Left ventricle myocardium superior (tissue), 1 donor: Measurements from ENCODE around the gene IFT57. TPM values are rescaled to one million over a fixed set of nuclear protein-coding genes. Genes with fewer than 3 reads are reported as not detected.

Experiments
- ATAC-seq: fragments of 200-7000 bp; cut with Tn5 transposase; one replicate; pipeline ENCODE4 v1.9.1; 2020; ENCODE audit warnings: mild to moderate bottlenecking, moderate library complexity
- DNase-seq: peaks from one replicate; pipeline ENCODE4 v3.0.0-alpha.2; 2020
- intact Hi-C: fragments of 100-400 bp; cut with micrococcal nuclease; formaldehyde crosslinking; loops from one replicate; pipeline ENCODE4 v1.11.0; 2022
- total RNA-seq: library from RNA; stranded (reverse); fragmentation: NEBNext Ultra II Directional; extraction: Animal tissue kit (Norgen Biotek cat#: 25700); gene quantifications from one replicate; pipeline ENCODE4 v1.2.1, GENCODE V29; 2021
- donor health status: DM: no; HTN: yes; CAD: no; lungs with severe emphysema.

Gene IFT57
- total RNA-seq, 1 donor from 2014 or later = 17.3 TPM

DNA sequence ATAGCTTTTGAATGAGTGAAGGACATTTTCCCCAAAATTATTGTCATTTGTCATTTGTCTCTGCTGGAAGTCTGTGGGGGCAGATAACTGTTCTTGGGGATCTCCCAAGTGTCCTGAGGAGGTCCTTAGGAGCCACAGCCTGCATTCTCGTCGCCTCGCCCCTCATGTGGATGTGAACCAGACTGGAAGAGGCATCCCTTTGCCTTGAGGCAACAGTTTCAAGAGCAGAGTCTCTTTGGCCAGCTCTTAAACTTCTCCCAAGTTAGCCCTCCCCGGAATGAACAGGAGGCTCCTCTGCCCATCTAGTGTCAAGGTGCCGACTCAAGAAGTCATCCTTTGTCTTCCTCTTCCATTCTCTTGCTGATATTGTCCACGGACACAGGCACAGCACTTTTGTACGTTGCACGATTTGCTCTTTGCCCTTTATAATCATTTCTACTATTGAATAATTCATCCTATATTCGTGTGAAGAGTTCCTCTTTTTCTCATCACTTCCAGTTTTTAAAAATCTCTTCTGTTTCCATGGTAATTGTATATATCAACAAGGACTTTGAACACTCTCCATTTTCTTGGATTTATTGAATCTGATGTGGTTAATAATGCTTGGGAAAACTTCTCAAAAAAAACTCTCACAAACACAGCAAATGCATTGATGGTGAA is 90.6 kb downstream of the IFT57 start:
- no peak for DNase-seq
- ATAC-seq = no peak
- intact Hi-C loops = no loop called here

DNA sequence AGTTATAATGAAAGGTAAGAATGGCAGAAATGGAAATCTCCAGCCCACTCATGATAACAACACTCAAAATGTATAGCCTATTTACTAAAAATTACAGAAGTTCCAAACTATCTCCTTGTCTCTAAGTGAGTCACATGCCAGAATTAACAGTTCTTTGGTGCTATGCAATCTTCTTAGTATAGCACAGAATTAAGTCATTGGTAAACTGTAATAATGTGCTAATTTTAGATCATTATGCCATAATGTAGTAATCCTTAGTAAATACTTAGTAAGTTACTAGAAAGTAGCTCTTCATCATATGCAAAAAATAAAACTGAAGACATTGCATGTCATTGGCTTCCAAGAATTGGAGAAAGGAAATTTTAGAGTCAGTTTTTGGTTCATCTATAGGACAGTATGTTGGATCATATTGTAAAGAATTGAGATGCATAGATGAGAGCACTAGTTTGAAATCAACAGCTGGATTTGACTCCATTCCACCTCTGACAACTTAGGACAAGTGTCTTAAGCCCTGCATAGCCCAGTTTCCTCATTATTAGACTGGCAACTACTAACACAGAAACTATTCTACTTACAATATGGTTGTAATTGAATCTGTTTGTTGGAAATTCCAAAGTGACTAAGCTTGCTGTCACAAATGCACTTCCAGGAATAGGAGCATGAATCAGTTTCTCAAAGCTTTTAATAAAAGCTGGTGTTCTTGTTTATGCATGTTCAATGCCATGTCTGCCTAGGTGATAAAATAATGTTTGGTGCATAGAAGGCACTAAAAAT is 91.3 kb downstream of the IFT57 start:
- no peak for DNase-seq
- intact Hi-C loops = no loop called here

DNA sequence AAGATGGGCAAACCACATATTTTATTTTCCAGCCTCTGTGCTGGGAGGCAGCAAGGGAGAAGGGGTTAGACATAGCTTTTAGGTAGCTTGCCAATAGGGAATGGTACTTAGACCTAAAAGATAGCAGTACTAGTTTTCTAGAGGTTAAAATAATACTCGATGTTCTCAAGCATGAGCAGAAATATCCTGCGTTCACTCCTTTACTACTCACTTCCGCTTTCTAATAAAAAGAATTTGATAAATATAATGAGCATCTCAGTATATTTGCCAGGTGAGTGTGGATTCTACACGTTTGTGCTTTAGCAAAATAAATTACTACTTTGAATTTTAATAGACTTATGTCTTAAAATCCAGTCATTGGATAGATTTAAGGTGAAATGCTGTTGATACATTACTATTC is 92.0 kb downstream of the IFT57 start:
- intact Hi-C loops = no loop called here
- ATAC-seq (no peak), DNase-seq (no peak)

More for the DNA sequence above, 91.3 kb downstream of the IFT57 start:
- peak; percentile 90 for ATAC-seq

DNA sequence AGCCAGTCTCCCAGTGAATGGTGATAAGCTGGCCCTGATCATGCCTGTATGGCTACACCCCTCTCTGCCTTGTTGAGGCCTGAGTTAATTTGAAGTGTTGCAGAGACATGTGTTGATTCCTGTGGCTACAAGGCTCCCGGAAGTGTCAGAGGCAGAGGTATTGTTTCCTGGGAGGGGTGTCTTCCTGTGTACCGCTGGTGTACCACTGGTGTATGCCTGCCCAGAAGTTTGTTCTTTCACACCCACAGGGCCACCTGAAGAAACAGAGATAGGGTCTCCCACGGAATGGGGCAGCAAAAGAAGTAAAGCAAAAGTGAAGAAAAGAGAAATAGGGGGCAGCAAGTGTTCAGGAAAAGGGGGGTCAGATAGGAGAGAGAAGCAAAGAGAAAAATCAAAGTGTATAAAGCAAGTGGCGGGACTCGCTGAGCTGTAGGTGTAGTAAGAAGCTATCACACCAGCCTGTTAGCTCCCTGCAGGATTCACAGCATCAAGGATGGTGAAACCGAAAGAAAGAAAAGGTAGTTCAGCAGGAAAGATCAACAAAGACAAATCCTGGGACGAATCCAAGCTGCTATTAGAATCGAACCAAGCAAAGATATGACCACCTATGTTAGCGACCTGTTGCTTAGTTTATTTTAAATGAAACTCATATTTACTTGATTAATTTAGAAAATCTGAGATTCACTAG is 94.8 kb downstream of the IFT57 start:
- intact Hi-C loops = no loop called here
- ATAC-seq = peak; percentile 19

DNA sequence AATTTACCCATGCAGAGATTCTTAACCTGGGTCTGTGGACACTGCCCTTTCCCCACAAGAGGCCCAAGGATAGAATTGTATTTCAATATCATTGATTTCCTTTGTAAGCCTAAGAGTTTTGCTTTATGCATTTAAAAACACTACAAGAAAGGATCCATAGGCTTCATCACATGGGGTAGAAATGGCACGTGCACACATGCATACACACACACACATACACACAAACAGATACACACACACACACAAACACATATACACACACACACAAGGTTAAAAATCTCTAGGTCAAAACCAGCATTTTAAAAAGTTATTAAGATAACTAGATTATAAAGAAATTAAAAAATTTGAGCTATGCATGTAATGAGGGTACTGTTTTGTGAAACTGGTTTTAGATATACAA is 95.9 kb downstream of the IFT57 start:
- DNase-seq = no peak
- intact Hi-C loops = no loop called here
- ATAC-seq = no peak

More for the DNA sequence above, 94.8 kb downstream of the IFT57 start:
- DNase-seq = no peak

DNA sequence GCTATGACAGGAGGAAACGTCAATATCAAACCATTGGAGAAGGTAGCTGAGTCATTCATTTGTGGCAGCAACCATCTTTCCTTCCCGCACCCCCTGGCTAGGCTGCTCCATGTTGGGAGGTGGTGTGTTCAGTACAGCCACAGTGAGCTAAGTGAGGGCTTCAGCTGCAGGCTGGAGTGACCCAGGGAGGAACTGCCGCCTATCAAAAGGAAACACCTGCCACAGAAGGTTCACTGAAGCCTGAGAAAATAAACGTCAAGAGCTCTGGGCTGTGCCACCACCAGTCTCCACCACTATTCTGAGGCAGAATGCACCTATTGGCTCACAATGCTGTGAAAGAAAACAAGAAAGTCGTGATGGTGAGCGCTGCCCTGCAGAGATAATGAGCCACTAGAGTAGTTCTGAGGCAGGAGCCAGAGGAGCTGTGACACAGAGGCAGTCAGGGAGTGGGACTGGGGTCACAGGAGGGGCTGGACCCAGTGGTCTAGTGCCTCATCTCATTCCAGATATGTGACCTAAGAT is 96.6 kb downstream of the IFT57 start:
- DNase-seq (no peak), ATAC-seq (peak; percentile 20)

DNA sequence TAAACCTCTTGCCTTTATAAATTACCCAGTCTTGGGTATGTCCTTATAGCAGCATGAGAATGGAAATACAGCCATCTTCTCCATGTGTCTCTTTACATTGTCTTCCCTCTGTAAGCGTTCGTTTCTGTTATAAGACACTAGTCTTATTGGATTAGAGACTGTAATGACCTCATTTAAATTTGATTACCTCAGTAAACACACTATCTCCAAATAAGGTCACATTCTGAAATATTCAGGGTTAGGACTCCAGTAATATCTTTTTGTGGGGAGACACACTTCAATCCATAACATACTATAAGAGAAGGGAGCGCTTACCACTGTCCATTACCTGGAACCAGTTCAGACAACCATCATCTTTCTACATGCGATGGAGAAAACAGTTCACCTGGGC is 97.1 kb downstream of the IFT57 start:
- intact Hi-C loops = no loop called here
- no peak for ATAC-seq
- DNase-seq = no peak

More for the DNA sequence above, 96.6 kb downstream of the IFT57 start:
- intact Hi-C loops = no loop called here

DNA sequence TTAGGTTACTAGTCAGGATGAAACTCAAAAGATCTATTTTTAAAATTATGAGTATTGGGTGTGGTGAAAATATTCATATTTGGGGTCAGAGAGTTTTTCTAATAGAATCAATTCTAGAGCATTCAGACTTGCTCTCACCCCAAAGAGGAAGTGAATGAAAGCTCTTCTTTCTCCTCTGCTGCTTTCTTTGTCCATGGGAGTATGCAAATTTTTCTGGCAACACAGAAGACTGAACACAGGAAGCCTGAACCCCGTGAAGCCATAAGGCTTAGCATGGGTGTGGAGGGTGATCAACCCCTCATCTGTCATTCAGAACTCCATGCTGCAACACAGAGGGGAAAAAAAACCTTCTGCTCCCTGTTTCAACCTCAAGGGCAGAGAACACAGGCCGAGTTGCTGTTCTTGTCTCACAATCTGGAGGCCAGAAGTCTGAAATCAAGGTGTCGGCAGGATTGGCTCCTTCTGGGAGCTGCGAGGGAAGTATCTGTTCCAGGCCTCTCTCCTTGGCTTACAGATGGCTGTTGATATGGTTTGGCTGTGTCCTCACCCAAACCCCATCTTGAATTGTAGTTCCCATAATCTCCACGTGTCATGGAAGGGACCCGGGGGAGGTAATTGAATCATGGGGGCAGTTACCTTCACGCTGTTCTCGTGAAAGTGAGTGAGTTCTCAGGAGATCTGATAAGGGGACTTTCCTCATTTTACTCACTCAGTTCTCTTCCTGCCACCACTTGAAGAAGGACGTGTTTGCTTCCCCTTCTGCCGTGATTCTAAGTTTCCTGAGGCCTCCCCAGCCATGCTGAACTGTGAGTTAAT is 97.7 kb downstream of the IFT57 start:
- intact Hi-C loops = no loop called here
- ATAC-seq (peak; percentile 25), DNase-seq (no peak)

DNA sequence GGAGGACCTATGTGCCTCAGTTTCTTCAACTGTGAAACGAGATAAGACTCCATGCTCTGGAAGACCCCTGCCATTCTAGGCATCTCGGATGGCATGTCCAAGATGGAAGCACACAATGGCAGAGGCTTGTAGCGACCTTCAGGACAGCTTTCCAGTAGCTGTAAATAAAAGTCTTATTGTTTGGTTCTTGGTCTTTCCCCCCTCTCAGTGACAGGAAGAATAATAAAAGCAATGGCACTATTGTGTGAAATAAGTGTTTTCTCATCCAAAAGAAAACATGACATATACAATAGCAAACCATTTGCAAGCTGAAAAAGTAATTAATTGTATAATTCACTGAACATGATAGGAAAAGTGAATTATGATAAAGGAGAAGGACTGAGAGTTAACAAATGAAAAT is 98.9 kb downstream of the IFT57 start:
- ATAC-seq (no peak), DNase-seq (no peak)
- intact Hi-C loops = no loop called here

DNA sequence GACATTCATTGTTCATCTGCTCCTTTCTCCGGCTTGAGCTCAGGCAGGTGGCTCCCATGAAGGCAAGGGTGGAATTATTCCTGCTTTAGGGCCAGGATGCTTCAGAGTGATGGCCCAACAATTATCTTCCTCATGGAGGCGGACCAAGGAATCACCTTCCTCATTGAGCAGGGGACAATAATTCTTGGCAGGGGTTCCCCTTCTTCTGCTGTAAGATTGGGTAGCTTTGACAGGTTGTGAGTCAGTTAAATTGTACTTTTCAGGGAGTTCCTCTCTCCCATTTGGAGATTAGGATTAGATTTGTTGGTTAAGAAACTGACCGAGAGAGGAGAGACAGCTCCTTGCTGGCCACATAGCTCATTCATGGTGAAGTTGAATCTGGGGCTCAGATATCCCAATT is 99.9 kb downstream of the IFT57 start:
- ATAC-seq = no peak
- DNase-seq = no peak
- intact Hi-C loops = no loop called here

DNA sequence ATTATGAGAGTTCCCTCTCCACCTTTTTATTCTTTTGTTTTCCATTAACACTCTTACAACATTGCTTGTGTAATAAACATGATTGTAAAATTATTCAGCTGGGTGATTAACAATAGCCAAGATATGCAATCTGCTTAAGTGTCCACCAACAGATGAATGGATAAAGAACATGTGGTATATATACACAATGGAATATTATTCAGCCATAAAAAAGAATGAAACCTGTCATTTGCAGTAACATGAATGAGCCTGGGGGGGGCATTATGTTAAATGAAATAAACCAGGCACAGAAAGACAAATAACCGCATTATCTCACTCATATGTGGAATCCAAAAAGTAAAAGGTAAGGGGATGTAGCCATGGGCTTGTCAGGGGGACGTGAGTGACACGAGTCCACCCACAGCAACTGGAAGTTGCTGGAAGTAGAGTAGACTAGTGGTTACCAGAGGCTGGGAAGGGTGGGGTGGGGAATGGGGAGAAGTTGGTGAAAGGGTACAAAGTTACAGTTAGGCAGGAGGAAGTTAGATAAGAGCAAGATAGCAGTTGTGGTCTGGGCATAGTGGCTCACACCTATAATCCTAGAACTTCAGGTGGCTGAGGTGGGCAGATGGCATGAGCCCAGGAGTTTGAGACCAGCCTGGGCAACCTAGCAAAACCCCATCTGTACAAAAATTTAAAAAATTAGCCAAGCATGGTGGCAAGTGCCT is 102.7 kb downstream of the IFT57 start:
- intact Hi-C loops = no loop called here
- ATAC-seq = no peak

DNA sequence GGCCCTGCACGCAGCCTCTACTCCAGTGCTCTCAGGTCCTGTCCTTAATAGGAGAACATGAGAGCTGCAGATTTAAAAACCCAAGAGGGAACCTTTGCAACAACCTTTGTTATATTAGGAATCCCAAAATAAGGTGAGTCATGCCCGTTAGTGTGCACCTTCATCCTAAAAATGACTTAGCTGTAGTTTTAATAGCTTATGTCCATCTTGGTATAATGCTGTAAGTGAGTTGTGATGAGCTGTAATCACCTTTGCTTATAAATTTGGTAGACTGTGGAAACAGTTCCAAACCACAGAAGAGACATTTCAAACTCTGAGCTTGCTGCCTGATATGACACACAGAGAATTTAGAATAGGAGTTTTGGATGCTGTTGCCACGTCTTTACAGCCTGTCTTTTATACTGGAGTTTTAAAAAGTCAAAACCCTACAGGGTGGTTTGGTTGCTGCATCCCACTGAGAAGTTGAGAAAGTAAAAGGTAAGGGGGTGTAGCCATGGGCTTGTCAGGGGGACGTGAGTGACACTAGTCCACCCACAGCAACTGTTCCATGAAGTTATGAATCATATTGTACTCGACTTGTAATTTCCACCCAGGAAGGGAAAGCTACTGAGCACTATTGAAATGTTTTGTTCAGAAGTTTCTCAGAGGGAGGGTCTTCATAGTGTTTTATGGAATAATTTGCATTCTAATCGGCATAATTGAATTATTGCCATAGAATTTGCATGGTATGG is 104.0 kb downstream of the IFT57 start:
- DNase-seq = no peak
- intact Hi-C loops = no loop called here
- no peak for ATAC-seq

More for the DNA sequence above, 102.7 kb downstream of the IFT57 start:
- no peak for DNase-seq

DNA sequence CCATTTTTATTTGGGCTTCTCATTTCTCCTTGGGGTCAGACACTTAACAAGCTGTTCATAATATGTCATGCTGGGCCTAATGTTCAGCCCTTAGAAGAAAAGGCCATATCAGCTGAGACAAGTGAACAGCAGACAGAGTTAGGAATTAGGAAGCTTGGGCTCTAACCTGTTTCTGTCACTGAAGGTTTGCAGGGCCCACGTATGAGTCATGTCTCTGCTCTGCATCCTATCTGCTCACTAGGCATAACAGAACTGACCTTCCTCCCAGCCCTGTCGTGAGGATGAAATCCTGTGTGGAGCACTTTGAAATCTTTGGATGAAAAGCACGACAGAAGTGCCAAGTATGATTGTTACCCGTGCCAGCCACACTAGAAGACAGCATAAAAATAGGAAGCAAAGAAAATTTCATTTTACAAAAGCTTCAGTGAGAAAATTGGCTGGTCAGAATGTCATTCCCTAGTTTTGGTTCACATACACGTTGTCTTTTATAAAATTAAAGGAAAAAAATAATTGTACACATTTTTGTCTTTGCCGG is 104.9 kb downstream of the IFT57 start:
- DNase-seq (no peak), ATAC-seq (peak; percentile 62)
- intact Hi-C loops = no loop called here

DNA sequence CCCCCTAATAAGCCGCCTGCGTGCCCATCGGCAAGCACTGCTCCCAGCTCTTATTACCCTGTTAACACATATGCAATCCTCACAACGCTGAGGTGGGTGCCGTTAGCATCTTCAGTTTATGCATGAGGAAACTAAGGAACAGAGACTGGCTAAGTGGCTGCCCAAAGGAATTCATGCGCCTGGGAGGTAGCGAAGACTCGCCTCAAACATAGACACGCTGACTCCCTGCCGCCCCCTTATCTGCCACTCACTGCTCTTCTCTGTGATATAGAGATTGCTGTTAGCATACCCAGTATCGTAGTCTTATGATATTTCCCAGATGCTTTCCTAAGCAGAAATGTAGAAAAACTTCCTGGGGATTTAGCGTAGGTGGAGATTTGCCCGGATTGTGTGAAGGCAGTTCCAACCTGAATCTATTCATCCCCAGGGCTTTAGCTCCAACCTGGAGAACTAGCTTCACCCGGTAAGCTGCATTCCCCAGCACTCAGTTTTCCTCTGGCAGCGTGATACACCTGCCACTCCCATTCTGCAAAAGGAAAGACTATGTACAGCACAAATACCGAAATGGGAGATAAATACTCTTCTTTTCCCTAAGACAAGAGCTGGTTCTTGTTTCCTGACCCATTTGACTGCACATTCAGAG is 107.7 kb downstream of the IFT57 start:
- intact Hi-C loops = no loop called here
- ATAC-seq = no peak
- no peak for DNase-seq

DNA sequence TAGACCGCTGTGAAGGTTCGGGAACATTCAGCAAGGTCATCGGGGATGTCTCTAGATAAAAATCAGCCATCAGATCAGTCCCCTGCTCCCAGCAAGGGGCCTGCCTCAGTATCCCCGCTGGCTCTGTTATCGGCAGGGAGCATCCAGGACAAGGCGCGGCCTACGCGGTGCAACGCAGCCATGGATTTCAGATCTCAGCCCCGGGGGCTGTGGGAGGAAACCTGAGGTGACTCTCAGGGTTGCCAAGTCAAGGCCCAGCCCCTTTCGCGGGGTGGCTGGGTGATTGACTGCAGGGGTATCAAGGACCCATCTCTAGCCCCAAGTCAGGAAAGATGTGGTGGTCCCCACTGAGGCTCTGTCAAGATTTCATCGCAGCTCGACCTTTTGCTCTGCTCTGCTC is 108.2 kb downstream of the IFT57 start:
- intact Hi-C loops = no loop called here
- ATAC-seq = no peak
- no peak for DNase-seq

DNA sequence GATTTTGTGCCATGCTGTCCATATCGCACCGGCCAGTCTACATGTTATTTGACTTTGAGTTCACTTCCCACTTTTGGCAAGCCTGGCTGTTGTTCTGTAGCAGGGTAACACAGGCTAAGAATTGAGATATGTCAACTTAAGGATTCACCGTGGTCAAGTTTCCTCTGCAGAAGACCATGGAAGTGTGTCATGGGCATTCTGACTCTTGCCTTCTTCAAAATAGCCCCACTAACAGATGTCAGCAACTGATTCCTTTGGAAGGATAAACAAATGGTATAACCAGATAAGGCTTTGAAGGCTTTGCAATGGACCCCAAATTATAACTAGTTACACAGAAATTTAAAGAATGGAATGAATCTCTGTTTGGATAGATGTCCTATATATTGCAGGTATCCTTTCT is 111.3 kb downstream of the IFT57 start:
- no peak for ATAC-seq
- intact Hi-C loops = no loop called here
- DNase-seq = no peak
